NCI-H2029 treated with DMSO at 0.1 percent for 48 hours (cell line): ENCODE data around the gene MESP2.

Experiments
- DNase-seq: peaks from one replicate; lab custom pipeline; 2025; lab: John Stamatoyannopoulos, UW

MESP2 gene

DNA sequence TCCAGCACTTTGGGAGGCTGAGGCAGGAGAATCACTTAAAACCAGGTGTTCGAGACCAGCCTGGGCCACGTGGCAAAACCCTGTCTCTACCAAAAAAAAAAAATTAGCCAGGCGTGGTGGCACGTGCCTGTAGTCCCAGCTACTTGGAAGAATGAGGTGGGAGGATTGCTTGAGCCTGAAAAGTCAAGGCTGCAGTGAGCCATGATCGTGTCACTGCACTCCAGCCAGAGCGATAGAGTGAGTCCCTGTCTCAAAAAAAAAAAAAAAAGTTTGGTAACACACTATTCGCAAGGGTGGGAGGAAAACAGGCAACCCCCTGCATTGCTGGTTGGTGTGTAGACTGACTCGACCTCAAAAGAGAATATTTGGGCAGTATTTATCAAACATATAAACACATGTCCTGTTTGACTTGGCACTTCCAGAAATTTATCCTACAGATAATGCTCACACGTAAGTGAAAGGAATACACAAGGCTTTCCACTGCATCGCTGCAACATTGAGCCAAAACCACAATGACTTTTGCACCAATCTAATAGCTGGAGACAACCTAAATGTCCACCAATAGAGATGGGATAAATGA, 41.7 kb downstream of the MESP2 start:
- DNase-seq, result no peak

- no peak for DNase-seq
These were observed 42.2 kb downstream of the MESP2 start for GRCh38 chr15:89818287-89818686.

DNA sequence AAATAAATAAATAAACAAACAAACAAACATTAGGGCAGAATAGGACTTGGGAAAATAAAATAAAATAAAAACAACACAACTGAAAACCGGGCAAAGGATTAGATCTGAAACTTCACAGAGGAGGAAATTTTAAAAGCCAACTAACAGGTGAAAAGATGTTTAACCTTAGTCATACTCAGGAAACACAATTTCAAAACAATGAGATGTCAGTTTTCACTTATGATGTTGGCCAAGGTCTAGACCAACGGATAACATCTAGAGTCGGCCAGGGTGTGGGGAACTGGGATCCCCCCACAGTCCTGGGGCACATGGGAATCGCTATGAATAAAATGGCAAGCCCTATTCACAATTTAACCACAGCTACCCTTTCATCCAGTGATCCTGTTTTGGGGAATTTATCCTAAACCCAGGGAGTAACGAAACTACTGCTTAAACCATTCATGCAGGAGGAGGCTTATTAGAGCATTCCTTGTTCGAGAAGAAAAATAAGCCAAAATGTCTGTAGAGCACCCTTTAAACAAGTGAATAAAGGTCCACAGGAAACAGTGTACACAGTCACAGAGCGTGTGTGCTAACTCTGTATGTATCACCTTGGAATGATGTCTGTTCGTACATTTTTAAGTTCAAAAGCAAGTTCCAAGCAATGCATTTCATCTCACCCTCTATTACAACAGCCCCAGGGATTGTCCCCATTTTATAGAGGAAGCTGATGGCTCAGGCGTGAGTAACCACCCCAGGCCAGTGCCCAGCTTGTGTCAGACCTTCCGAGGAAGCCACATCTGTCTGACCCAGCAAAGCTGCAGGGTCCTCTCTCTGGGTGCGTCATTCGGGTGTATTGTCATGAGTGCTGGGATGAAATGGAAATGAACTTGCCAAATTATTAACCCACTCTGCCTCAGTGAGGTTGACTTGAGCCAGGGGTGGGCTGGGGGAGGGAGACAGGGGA, 44.8 kb downstream of the MESP2 start:
- DNase-seq, result no peak

- DNase-seq, result no peak
These were observed 45.9 kb downstream of the MESP2 start for GRCh38 chr15:89822026-89822425.

DNA sequence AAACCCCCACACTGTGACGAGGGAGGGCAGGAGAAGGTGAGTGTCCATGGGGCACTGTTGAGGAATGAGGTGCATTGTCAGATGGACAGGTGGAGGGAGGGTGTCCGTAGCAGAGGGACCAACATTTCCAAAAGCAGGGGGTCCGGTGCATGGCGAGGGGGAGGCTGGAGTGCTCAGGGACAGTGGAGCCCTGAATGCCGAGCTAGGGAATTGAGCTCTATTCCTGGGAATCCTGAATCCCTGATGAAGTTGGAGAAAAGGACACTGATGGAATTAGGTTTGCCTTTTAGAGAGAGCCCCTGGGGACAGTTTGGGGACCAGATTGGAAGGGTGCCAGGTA, 46.4 kb downstream of the MESP2 start:
- no peak for DNase-seq

GRCh38 chr15:89822951-89823711, 47.0 kb downstream of the MESP2 start:
- DNase-seq, result no peak

DNA sequence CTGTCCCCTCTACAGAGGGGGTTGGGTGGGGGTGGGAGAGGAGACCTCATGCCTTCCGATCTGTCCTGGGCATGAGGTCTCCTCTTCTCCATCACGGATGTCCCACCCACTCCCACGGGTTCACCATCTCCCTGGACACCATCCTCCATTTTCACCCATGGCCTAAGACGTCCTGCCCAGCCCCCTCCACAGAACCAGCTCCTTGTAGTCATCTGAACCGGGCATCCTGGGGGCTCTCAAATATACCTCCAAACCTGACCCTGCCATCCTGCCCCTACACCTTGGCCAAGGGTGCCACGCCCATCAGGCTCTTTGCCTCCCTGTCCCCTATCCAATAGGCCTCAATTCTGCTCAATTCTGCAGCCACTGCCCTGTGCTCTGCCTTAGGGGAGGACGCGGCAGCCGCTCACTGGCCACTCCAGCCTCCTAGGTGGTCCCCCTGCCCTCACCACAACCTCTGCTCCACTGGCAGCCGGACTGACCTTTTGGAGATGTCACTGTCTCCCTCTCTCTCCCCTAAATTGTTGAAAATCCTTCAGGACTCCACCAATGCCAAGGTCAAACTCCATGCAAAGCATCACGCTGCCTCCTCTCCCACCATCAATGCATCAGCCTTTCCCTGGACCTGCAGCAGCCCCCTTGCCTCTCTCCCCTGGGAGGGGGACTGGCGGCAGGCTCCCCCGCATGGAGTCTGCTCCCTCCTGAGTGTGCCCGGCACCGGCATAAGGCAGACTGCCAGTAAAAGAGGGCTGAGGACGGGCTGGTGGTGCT, 47.9 kb downstream of the MESP2 start:
- no peak for DNase-seq

DNA sequence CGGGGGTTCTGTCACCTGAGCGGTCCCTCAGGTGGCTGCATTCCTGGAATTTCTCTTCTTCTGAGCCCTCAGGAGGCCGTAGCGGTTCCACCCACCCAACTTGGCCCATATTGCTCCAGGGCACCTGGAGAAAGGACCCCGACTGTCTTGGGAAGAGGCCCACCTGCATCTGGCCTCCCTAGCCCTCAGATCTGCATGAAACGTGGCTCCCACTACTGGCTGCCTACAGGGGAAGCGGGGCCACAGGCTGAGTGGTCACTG, 48.4 kb downstream of the MESP2 start:
- DNase-seq, result no peak

- DNase-seq, result no peak
These were observed 49.3 kb downstream of the MESP2 start for GRCh38 chr15:89825271-89825940.

DNA sequence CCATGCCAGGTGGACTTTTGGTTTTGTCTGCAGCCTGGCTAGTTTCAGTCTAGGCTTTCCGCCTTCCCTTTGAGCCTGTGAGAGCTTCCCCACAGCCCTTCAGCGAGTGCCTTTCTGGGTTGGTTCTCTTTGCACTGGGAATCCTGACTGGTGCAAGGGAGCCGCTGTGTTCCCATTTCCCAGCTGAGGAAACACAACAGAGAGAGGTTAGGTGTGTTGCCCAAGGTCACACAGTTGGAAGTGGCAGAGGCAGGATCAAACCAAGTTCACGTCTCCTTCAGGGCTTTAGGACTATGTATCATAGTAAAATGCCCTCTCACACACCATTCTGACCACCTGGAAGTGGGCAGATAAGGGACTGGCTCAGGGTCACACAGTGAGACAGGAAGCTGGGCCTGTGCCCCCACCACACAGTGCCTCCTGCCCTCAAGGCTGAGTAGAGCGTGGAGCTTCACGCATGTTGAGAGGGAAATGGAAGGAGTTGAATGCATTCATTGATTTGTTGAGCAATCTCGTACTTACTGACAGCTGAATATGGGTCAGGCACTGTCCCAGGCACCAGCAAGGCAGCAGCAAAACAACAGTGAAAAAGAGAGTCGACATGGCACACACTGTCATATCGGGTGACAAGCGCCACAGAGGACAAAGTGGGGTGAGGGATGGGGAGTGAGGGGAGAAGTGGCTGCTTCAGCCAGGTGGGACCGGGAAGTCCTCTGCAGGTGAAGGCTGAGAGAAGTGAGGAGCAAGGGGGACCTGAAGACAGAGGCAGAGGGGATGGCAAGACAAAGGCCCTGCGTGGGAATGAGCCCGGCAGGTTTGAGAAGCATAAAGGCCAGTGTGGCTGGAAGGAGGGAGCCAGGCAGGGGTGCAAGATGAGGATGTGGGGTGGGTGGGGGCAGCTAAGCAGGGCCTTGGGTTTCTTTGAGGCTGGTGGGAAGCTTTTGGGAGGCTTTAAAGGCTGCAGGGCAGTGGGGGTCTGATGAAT, 50.8 kb downstream of the MESP2 start:
- no peak for DNase-seq

DNA sequence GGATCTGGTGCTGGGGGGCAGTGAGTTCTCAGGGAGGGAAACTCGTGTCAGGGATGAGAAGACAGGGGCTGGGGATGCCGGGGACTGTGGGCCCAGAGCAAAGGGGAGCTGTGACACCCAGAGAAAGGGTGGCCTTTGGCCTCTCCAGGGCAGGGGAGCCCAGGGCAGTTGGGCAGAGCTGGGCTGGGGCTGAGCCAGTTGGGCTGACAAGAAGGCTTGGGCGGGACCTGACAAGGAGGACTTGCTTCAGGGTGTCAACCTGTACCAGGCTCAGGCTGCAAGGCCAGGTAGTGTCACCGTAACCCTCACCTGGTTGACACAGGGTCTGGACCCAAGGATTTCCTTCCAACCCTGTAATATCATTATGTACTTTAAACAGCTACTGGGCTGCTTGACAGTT, 51.7 kb downstream of the MESP2 start:
- no peak for DNase-seq
